Lung (tissue), 12 donors: ENCODE measurements around the gene STX8. TPM values are rescaled to one million over a fixed set of nuclear protein-coding genes. Genes with fewer than 3 reads are reported as not detected.
A peak's percentile ranks its signal among the peaks of the same experiment; 100 is the strongest.

Experiments used
- ATAC-seq: fragments of 200-7000 bp; cut with Tn5 transposase; one replicate; pipeline ENCODE4 v1.9.1; 2020; ENCODE audit warnings: moderate number of reproducible peaks; ENCODE audit not compliant: insufficient read depth, low FRiP score
- DNase-seq, 3 donors: peaks; one replicate each; pipeline ENCODE4 v3.0.0-alpha.2; 2013 to 2017
- H3K27ac ChIP-seq, 2 donors: one replicate each; pipeline ENCODE4 v1.5.1; 2013; ENCODE audit warnings: mild to moderate bottlenecking in 2 of 2, moderate library complexity in 2 of 2, control low read depth in 1 of 2, inconsistent platforms in 1 of 2, low read depth in 1 of 2, low read length in 1 of 2
- H3K27me3 ChIP-seq, 3 donors: one replicate each; pipeline ENCODE4 v1.5.1; 2013; ENCODE audit warnings: low read length in 2 of 3; ENCODE audit not compliant: control insufficient read depth in 3 of 3, insufficient read depth in 3 of 3
- H3K36me3 ChIP-seq, 4 donors: one replicate each; pipeline ENCODE4 v1.5.1; 2013; ENCODE audit warnings: low read length in 4 of 4, mild to moderate bottlenecking in 1 of 4, moderate library complexity in 1 of 4; ENCODE audit not compliant: control insufficient read depth in 4 of 4, insufficient read depth in 4 of 4
- H3K4me1 ChIP-seq, 5 donors: one replicate each; pipeline ENCODE4 v1.5.1; 2013; ENCODE audit warnings: low read length in 5 of 5, mild to moderate bottlenecking in 2 of 5, moderate library complexity in 1 of 5; ENCODE audit not compliant: control insufficient read depth in 5 of 5, insufficient read depth in 5 of 5
- H3K4me3 ChIP-seq: one replicate; pipeline ENCODE4 v1.5.1; 2013; ENCODE audit warnings: mild to moderate bottlenecking, control low read depth, moderate library complexity
- H3K9ac ChIP-seq, 2 donors: one replicate each; pipeline ENCODE4 v1.5.1; 2013; ENCODE audit warnings: low read length in 2 of 2, control low read depth in 1 of 2; ENCODE audit not compliant: insufficient read depth in 1 of 2
- H3K9me3 ChIP-seq, 4 donors: one replicate each; pipeline ENCODE4 v1.5.1; 2013; ENCODE audit warnings: low read length in 3 of 4, mild to moderate bottlenecking in 1 of 4, moderate library complexity in 1 of 4; ENCODE audit not compliant: control insufficient read depth in 4 of 4, insufficient read depth in 3 of 4
- WGBS, 2 donors: extraction: QIAGEN DNeasy Blood & Tissue Kit; methylation state at CpG; one replicate each; pipeline ENCODE4 v1.1.7; 2013; 5-methylcytosine and 5-hydroxymethylcytosine counted together
- polyA plus RNA-seq, 2 donors: library from polyadenylated mRNA; stranded (reverse); fragments of 200-250 nt; gene quantifications; one replicate each; pipeline ENCODE4 v1.2.1, GENCODE V29; 2013
- total RNA-seq, 2 donors: library from RNA; depleted of rRNA in 1 of 2; stranded (reverse); fragments of >200 nt in 1 of 2; gene quantifications; one replicate each; pipeline ENCODE4 v1.2.1, GENCODE V29; 2014 to 2021
- TF ChIP-seq, protein P1 (sequence below): IDR thresholded peaks from 2 replicates; pipeline ENCODE4 v1.5.1; 2012; ENCODE audit warnings: mild to moderate bottlenecking; ENCODE audit errors: control extremely low read depth, extremely low read depth
- donor health status: control.
- donor health status: control.
- donor health status: Bipolar disorder and iron deficiency.
- donor health status: healthy.
- donor health status: DM: yes; HTN: yes; CAD: no.

The STX8 gene
- total and polyA plus RNA-seq, 4 donors: 36.5 to 81.1 (median 63.2) TPM

DNA sequence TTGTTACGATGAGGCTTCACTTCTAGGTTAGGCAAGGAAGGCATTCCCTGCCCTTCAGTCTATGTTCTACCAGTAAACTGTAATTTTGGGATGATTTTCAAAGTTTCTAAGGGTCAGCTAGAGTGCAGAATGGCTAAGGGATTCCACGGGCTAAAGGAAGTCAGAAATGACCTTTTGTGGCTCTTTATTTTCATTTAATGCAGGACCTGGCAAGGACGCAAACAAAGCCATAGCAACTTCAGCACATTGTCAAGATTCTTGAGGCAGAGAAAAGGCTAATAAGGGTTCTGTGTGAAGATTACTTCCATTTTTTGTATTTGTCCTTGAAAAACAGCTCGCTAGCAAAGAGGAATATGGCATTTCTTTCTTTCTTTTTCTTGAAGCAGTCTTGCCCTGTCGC lies 76.6 kb downstream of the STX8 start:
- H3K4me3 ChIP-seq: no peak overlapping the region
- H3K4me1 ChIP-seq: no peaks in the 10 kb centered on the region
- no peak overlapping the region for H3K27ac ChIP-seq
- DNase-seq (peak in 1 of 3 donors; percentile 11), ATAC-seq (no peak)
- H3K9me3 ChIP-seq: no peaks in the 10 kb centered on the region
- TF ChIP-seq, protein P1, sequence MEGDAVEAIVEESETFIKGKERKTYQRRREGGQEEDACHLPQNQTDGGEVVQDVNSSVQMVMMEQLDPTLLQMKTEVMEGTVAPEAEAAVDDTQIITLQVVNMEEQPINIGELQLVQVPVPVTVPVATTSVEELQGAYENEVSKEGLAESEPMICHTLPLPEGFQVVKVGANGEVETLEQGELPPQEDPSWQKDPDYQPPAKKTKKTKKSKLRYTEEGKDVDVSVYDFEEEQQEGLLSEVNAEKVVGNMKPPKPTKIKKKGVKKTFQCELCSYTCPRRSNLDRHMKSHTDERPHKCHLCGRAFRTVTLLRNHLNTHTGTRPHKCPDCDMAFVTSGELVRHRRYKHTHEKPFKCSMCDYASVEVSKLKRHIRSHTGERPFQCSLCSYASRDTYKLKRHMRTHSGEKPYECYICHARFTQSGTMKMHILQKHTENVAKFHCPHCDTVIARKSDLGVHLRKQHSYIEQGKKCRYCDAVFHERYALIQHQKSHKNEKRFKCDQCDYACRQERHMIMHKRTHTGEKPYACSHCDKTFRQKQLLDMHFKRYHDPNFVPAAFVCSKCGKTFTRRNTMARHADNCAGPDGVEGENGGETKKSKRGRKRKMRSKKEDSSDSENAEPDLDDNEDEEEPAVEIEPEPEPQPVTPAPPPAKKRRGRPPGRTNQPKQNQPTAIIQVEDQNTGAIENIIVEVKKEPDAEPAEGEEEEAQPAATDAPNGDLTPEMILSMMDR: no peak
- no peaks in the 10 kb centered on the region for H3K27me3 ChIP-seq
- no peak overlapping the region for H3K9ac ChIP-seq
- 91 to 92% methylated on average over 5 of the region's 5 CpGs for WGBS, 2 donors
- H3K36me3 ChIP-seq: peaks cover 0 to 12% (median 2%) of the 10 kb centered on the region in 4 donors

DNA sequence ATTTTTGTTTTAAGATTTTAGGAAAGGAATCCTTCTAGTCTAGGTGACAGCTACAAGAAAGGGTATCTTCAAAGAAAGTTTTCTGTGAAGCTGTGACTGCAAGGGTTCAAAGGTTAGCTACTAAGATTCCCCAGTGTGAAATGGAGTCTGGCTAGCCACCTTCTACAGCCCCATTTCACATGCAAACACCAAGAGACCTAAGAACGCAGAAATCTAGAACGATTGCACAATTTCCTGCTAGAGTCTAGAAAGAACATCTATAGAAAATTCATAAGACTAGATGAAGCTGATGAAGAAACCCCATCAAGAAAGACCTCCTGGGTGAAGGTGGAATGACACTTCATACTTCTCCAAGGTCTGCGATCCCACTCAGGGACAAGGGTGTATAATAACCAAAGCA lies 77.1 kb downstream of the STX8 start:
- no peak overlapping the region for H3K27ac ChIP-seq
- DNase-seq: no peak
- WGBS, 2 donors: 48 to 84% methylated on average over 3 of the region's 3 CpGs
- TF ChIP-seq, protein P1: no peak
- no peaks in the 10 kb centered on the region for H3K9me3 ChIP-seq
- H3K36me3 ChIP-seq: peaks cover 0 to 12% (median 1%) of the 10 kb centered on the region in 4 donors
- no peak overlapping the region for H3K4me3 ChIP-seq
- no peaks in the 10 kb centered on the region for H3K4me1 ChIP-seq
- ATAC-seq: no peak
- no peaks in the 10 kb centered on the region for H3K27me3 ChIP-seq
- no peak overlapping the region for H3K9ac ChIP-seq

DNA sequence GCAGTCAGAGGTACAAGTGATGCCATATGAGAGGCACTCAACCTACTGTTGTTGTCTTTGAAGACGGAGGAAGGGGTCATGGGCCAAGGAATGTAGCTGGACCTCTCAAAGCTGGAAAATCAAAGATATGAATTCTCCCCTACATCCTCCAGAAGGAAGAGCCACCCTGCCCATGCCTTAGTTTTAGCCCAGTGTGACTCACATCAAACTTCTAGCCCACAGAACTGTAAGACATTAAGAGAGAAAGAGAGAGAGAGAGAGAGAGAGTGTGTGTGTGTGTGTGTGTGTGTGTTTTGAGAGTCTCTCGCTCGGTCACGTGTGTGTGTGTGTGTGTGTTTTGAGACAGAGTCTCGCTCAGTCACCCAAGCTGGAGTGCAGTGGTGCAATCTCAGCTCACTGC lies 87.1 kb downstream of the STX8 start:
- WGBS, 2 donors: 95 to 98% methylated on average over 5 of the region's 5 CpGs
- no peak for ATAC-seq

DNA sequence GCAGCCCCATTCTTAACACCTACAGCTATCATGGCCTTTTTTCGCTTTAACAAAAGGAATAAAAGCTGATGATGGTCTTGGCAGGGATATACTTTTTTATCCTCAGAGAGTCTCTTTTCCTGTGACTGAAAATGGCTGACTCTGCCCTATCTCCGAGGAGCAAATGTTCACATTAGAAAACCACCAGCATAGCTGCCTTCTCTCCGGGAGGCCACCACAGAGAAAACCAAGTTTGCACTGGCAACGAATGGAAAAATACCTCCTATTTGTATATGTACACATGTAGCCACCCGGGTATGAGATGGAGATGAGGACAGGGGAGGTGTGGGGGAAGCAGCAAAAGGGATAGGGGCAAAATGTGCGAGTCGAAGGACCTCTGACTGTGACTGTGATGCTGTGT lies 88.2 kb downstream of the STX8 start:
- H3K36me3 ChIP-seq: peaks cover 0 to 11% (median 7%) of the 10 kb centered on the region in 4 donors
- 92 to 93% methylated on average over 7 of the region's 7 CpGs for WGBS, 2 donors

More for the DNA sequence above, 87.1 kb downstream of the STX8 start:
- H3K4me1 ChIP-seq: no peaks in the 10 kb centered on the region
- no peak overlapping the region for H3K27ac ChIP-seq
- peaks cover 0 to 10% (median 7%) of the 10 kb centered on the region in 4 donors for H3K36me3 ChIP-seq
- TF ChIP-seq, protein P1: no peak
- DNase-seq: no peak
- peaks cover 0 to 3% (median 0%) of the 10 kb centered on the region in 3 donors for H3K27me3 ChIP-seq
- no peak overlapping the region for H3K9ac ChIP-seq
- no peaks in the 10 kb centered on the region for H3K9me3 ChIP-seq
- H3K4me3 ChIP-seq: no peak overlapping the region

More for the DNA sequence above, 88.2 kb downstream of the STX8 start:
- Histone ChIP-seq H3K27me3 (peaks cover 0 to 3% (median 0%) of the 10 kb centered on the region in 3 donors), H3K9me3 (no peaks in the 10 kb centered on the region), H3K9ac (no peak overlapping the region), H3K27ac (no peak overlapping the region), H3K4me3 (no peak overlapping the region), H3K4me1 (no peaks in the 10 kb centered on the region)
- ATAC-seq (no peak), DNase-seq (no peak)
- TF ChIP-seq, protein P1: no peak
